Endothelial cell of umbilical vein (primary cell): ENCODE data around the gene RAD54L.

Experiments used
- EZH2 ChIP-seq: IDR thresholded peaks from 2 replicates; pipeline ENCODE4 v1.6.1; 2012; ENCODE audit warnings: borderline replicate concordance, low read depth, mild to moderate bottlenecking, moderate library complexity, low read length, inconsistent platforms; ENCODE audit not compliant: severe bottlenecking
- FOS ChIP-seq: IDR thresholded peaks from 2 replicates; pipeline ENCODE4 v1.6.1; 2011; ENCODE audit warnings: mild to moderate bottlenecking, low read length, moderate library complexity, borderline replicate concordance; ENCODE audit not compliant: insufficient read depth
- GATA2 ChIP-seq: IDR thresholded peaks from 2 replicates; pipeline ENCODE4 v1.7.0; 2011; ENCODE audit warnings: low read depth, mild to moderate bottlenecking, moderate library complexity, mixed read lengths, low read length; ENCODE audit not compliant: insufficient read length, insufficient read depth
- MAX ChIP-seq: IDR thresholded peaks from 2 replicates; pipeline ENCODE4 v1.6.1; 2011; ENCODE audit not compliant: insufficient read depth, insufficient read length
- MYC ChIP-seq: IDR thresholded peaks from one replicate; pipeline ENCODE4 v1.6.1; 2011; ENCODE audit warnings: mild to moderate bottlenecking, low read depth, low read length
- POLR2A ChIP-seq: IDR thresholded peaks from 2 replicates; pipeline ENCODE4 v1.6.1; 2012; ENCODE audit warnings: low read depth, mild to moderate bottlenecking, control low read depth, low read length
- POLR2AphosphoS5 ChIP-seq: IDR thresholded peaks from 2 replicates; pipeline ENCODE4 v1.6.1; 2012; ENCODE audit warnings: low read depth, mild to moderate bottlenecking, control low read depth, low read length, moderate library complexity; ENCODE audit not compliant: insufficient read depth
- TF ChIP-seq, protein P1 (sequence below), 2 donors: IDR thresholded peaks; 1 replicate in 1 of 2; 2 replicates in 1 of 2; pipeline ENCODE4 v1.5.1; 2011; ENCODE audit warnings: low read length in 2 of 2, mild to moderate bottlenecking in 2 of 2, moderate library complexity in 2 of 2, control low read depth in 1 of 2, inconsistent platforms in 1 of 2, low read depth in 1 of 2; ENCODE audit not compliant: insufficient read depth in 1 of 2; ENCODE audit errors: extremely low read depth in 1 of 2

- TF ChIP-seq POLR2A (no peak), EZH2 (no peak), POLR2AphosphoS5 (no peak), MYC (no peak), FOS (no peak), MAX (no peak), GATA2 (no peak)
- TF ChIP-seq, protein P1, sequence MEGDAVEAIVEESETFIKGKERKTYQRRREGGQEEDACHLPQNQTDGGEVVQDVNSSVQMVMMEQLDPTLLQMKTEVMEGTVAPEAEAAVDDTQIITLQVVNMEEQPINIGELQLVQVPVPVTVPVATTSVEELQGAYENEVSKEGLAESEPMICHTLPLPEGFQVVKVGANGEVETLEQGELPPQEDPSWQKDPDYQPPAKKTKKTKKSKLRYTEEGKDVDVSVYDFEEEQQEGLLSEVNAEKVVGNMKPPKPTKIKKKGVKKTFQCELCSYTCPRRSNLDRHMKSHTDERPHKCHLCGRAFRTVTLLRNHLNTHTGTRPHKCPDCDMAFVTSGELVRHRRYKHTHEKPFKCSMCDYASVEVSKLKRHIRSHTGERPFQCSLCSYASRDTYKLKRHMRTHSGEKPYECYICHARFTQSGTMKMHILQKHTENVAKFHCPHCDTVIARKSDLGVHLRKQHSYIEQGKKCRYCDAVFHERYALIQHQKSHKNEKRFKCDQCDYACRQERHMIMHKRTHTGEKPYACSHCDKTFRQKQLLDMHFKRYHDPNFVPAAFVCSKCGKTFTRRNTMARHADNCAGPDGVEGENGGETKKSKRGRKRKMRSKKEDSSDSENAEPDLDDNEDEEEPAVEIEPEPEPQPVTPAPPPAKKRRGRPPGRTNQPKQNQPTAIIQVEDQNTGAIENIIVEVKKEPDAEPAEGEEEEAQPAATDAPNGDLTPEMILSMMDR (IDR thresholded peaks at IDR 0.05; ENCODE audit: extremely low read depth in 1 of 2, insufficient read depth in 1 of 2, low read depth in 1 of 2, low read length in 2 of 2): no peak
Measured at GRCh38 chr1:46204406-46204742, 43.2 kb upstream of the RAD54L start.
